Fibroblast of villous mesenchyme (primary cell): ENCODE results near the gene CCDC171. TPM values are rescaled to one million over a fixed set of nuclear protein-coding genes. Genes with fewer than 3 reads are reported as not detected.
"Not testable (repeated sequence)": the region's sequence is repeated elsewhere in the genome, so short reads cannot be mapped to it uniquely, and the experiment has no call there.

Experiments used
- DNase-seq: peaks from one replicate; pipeline ENCODE4 v3.0.0-alpha.2; 2010; ENCODE audit warnings: low read depth
- H3K4me3 ChIP-seq: 2 replicates; pipeline ENCODE4 v1.5.1; 2011; ENCODE audit warnings: low read depth, mild to moderate bottlenecking, low read length
- CTCF ChIP-seq: IDR thresholded peaks from 2 replicates; pipeline ENCODE4 v1.5.1; 2012; ENCODE audit warnings: low read depth, mild to moderate bottlenecking, low read length; ENCODE audit not compliant: insufficient read depth
- total RNA-seq: library from RNA; depleted of rRNA; stranded (reverse); fragments of >200 nt; gene quantifications from 2 replicates; pipeline ENCODE4 v1.2.3, GENCODE V29; 2012

CCDC171 gene
- total RNA-seq, 1 donor, result 2.2 TPM

GRCh38 chr9:15782106-15782505 is 229.3 kb downstream of the CCDC171 start:
- peak; percentile 7 for DNase-seq
- H3K4me3 ChIP-seq, result no peak overlapping the region
- TF ChIP-seq CTCF, result no peak

- H3K4me3 ChIP-seq, result no peak overlapping the region
- TF ChIP-seq CTCF, result no peak
- no peak for DNase-seq
Observed at GRCh38 chr9:15785584-15785983, 232.7 kb downstream of the CCDC171 start.

- no peak overlapping the region for H3K4me3 ChIP-seq
- no peak for DNase-seq
- no peak for TF ChIP-seq CTCF
Observed at GRCh38 chr9:15786616-15787015, 233.8 kb downstream of the CCDC171 start.

- not testable (repeated sequence) for DNase-seq, H3K4me3 ChIP-seq
Observed at GRCh38 chr9:15810219-15810899, 257.5 kb downstream of the CCDC171 start.

GRCh38 chr9:15813076-15813475 is 260.2 kb downstream of the CCDC171 start:
- no peak for DNase-seq
- no peak overlapping the region for H3K4me3 ChIP-seq
- no peak for TF ChIP-seq CTCF

- DNase-seq, result no peak
- no peak overlapping the region for H3K4me3 ChIP-seq
- no peak for TF ChIP-seq CTCF
Observed at GRCh38 chr9:15824310-15824709, 271.5 kb downstream of the CCDC171 start.

GRCh38 chr9:15831384-15831783 is 278.5 kb downstream of the CCDC171 start:
- no peak overlapping the region for H3K4me3 ChIP-seq
- TF ChIP-seq CTCF, result no peak
- DNase-seq, result no peak
